ENCODE measurements around the gene CCDC88A.

DNA sequence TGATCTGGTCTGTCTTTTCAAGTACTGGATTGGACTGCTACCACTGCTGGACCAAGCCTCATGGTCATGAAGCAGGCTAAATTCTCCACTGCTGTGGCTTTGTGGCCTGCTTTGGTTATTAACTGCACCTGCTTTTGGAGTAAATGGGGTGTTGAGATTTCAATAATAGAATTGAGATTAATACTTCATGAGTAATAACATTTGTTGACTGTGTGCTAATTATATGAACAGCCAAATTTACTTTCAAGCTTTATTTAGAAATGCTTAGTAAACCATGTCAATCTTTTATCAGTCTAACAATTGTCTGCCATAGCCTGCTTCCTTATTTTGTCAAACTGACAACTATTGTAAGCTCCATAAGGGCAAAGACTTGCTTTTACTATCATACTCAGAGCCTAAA is 123.3 kb downstream of the CCDC88A start:
- TF ChIP-seq POLR2AphosphoS5 (IDR thresholded peaks at IDR 0.05; ENCODE audit: low read depth, low read length), result no peak
- TF ChIP-seq FOXP2 (optimal IDR thresholded peaks at IDR 0.05; ENCODE audit: borderline replicate concordance, extremely low read depth, extremely low read length, insufficient read depth), result no peak
- TF ChIP-seq, protein P1, sequence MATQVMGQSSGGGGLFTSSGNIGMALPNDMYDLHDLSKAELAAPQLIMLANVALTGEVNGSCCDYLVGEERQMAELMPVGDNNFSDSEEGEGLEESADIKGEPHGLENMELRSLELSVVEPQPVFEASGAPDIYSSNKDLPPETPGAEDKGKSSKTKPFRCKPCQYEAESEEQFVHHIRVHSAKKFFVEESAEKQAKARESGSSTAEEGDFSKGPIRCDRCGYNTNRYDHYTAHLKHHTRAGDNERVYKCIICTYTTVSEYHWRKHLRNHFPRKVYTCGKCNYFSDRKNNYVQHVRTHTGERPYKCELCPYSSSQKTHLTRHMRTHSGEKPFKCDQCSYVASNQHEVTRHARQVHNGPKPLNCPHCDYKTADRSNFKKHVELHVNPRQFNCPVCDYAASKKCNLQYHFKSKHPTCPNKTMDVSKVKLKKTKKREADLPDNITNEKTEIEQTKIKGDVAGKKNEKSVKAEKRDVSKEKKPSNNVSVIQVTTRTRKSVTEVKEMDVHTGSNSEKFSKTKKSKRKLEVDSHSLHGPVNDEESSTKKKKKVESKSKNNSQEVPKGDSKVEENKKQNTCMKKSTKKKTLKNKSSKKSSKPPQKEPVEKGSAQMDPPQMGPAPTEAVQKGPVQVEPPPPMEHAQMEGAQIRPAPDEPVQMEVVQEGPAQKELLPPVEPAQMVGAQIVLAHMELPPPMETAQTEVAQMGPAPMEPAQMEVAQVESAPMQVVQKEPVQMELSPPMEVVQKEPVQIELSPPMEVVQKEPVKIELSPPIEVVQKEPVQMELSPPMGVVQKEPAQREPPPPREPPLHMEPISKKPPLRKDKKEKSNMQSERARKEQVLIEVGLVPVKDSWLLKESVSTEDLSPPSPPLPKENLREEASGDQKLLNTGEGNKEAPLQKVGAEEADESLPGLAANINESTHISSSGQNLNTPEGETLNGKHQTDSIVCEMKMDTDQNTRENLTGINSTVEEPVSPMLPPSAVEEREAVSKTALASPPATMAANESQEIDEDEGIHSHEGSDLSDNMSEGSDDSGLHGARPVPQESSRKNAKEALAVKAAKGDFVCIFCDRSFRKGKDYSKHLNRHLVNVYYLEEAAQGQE (IDR thresholded peaks at IDR 0.05; ENCODE audit: insufficient read depth in 1 of 2, low read depth in 2 of 2, low read length in 2 of 2), result no peak
- TF ChIP-seq SIN3A (IDR thresholded peaks at IDR 0.05; ENCODE audit: borderline replicate concordance, insufficient read depth, low read length), result no peak
